ENCODE results near the gene RNASE2.
"Not testable (repeated sequence)": the region's sequence is repeated elsewhere in the genome, so short reads cannot be mapped to it uniquely, and the experiment has no call there.

DNA sequence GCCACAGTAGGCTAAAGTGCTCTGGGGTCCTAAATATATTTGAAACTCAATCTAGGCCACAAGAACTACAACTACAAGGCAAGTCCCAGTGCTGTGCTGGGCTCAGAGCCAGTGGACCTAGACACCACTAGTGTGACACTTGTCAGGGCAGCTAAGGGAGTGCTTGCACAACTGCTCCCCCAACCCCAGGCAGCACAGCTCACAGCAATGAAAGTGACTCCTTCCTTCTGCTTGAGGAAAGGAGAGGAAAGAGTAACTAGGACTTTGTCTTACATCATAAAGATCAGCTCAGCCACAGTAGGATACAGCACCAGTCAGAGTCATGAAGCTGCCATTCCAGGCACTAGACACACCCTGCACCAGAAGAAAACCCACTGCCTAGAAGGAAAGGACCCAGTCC, 3.7 kb downstream of the RNASE2 start:
- TF ChIP-seq, protein P1, sequence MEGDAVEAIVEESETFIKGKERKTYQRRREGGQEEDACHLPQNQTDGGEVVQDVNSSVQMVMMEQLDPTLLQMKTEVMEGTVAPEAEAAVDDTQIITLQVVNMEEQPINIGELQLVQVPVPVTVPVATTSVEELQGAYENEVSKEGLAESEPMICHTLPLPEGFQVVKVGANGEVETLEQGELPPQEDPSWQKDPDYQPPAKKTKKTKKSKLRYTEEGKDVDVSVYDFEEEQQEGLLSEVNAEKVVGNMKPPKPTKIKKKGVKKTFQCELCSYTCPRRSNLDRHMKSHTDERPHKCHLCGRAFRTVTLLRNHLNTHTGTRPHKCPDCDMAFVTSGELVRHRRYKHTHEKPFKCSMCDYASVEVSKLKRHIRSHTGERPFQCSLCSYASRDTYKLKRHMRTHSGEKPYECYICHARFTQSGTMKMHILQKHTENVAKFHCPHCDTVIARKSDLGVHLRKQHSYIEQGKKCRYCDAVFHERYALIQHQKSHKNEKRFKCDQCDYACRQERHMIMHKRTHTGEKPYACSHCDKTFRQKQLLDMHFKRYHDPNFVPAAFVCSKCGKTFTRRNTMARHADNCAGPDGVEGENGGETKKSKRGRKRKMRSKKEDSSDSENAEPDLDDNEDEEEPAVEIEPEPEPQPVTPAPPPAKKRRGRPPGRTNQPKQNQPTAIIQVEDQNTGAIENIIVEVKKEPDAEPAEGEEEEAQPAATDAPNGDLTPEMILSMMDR (IDR thresholded peaks at IDR 0.05) = not testable (repeated sequence)
- TF ChIP-seq POLR2A (IDR thresholded peaks at IDR 0.05) = not testable (repeated sequence)

Measured in body of pancreas (tissue), 4 donors.